Stimulated activated naive CD4-positive, alpha-beta T cell (primary cell): ENCODE data around the gene LDLRAD4.

Experiments used
- DNase-seq, 6 experiments: peaks; one replicate each; lab custom pipeline; 2025; lab: John Stamatoyannopoulos, UW

The LDLRAD4 gene

GRCh38 chr18:13630716-13631268 is 412.2 kb downstream of the LDLRAD4 start:
- no peak for DNase-seq

DNA sequence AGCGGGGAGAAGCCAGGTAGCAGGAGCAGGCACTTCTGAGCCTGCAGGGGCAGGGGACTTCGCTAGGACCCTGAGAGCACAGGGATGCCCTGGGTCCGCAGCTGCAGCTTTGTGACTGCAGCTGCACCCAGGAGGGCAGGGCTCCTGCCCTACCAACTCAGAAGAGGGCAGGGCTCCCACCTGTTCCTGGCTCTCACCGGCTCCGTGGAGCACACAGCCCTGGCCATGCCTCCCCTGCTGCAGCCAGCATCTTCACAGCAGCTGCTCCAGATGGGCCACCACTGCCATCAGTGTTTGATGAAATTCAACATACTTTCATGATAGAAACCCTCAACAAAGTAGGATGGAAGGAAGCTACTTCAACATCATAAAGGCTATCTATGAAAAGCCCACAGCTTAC is 415.1 kb downstream of the LDLRAD4 start:
- DNase-seq = no peak

DNA sequence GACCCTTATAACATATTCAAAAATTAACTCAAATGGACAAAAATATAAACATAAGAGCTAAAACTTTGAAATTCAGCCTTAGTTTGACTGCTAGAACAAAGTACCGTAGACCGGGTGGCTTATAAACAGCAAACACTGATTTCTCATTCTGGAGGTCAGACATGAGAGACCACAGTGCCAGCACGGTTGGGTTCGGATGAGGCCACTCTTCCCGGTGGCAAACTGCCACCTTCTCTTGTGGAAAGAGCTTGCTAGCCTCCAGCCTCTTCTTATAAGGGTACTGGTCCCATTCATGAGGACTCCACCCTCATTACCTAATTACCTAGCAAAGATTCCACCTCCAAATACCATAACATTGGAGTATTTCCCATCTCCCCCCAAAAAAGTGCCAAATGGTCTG is 416.5 kb downstream of the LDLRAD4 start:
- no peak for DNase-seq

DNA sequence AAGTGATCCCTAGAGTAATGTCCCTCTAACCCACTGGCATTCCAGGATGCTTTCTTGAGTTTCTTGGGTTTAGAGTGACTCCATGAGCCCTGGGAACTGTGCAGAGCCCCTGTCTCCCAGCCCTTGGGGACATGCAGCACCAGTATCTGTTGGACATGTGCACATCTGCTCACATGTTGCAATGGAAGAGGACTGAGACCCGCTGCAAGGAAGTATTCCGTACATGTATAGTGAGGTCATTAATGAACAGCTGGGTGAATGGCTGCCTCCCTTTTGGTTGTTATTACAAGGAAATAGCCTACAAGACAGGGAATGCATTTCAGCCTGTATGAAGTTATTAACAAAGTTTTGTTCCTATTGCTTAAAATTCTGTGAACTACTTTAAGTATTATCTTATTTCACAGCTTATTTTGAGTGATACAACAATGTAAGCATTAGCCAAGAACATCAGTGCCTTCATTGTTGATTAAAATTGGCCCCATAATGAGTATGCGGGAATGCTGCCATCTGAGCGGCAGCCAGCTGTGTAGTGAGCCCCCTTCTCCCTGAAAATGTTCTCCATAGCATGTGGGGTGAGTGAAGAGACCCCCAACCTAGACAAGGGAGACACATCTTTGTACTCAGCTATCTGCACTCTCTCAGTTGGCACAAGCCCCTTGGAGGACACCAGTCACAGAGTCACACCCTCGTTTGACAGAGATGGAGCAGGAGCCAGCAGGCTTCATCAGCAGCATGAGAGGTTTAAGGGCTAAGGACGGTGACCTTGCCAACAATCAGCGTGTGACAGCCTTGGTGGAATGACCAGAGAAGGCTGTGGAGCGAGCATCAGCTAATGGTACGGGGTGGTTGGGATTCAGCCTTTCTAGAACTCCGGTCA is 420.4 kb downstream of the LDLRAD4 start:
- no peak for DNase-seq

- no peak for DNase-seq
Measured at GRCh38 chr18:13640266-13640860, 421.8 kb downstream of the LDLRAD4 start.

DNA sequence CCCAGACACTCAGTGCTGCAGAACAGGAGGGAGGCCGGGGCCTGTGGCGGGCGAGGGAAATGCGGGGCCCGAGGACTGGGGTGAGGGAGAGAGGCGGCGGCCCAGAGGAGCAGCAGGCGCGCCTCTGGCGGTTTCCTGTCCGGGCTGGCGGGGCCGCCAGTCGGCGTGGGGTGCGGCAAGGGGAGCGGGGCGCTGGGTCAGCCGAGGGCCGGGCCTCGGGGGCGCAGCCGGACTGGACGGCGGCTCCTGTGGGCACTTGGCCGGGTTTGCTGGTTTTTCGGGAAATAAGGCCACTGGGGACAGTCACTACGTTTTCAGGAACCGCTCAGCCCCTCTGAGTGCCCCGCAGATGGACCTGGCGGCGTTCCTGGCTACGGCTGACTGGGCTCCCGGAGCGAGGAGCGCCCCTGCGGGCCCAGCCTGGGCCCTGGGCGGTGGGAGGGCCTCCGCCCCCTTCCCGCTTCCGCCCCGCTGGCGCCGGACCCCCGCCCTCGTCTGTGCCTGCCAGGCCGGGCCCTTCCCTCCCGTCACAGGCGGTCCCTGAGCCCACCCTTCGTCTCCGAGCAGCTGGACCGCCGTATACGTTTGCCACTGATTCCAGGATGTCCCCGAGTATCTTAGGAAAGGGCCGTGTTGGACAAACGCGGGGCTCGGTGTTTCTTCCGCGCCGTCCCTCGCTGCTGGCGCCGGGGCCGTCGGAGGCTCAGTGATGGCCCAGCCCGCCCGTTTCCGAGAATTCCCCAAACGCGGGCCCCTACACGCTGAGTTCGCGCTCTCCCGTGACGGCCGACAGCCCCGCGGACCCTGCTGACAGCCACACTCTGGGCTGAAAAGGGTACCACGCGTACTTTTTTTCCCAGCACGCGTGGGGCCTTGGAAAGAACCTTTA is 423.2 kb downstream of the LDLRAD4 start:
- no peak for DNase-seq

- DNase-seq = no peak
Measured at GRCh38 chr18:13642440-13642827, 423.9 kb downstream of the LDLRAD4 start.

GRCh38 chr18:13643261-13643751 is 424.7 kb downstream of the LDLRAD4 start:
- DNase-seq = no peak

GRCh38 chr18:13645093-13645492 is 426.5 kb downstream of the LDLRAD4 start:
- no peak for DNase-seq

GRCh38 chr18:13646633-13647032 is 428.1 kb downstream of the LDLRAD4 start:
- no peak for DNase-seq

DNA sequence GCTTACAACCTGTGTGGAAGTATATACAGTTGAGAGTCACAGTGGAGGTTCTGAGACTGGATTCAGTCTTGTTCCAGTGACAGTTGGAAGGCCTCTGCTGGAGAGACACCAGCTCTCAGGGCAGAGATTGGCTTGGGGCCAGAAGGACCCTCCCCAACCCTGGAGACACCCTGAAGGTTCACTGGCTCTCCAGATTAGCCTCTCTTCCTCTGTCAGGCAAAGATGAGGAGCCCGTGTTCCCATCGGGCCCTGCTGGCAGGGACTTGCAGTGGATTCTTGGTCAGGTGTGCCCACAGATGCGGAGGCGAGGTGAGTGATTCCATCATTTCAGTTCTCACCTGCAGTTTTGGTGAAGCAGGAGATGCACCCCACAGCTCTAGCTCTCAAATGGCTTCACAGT is 429.2 kb downstream of the LDLRAD4 start:
- DNase-seq = no peak

GRCh38 chr18:13649397-13650390 is 431.1 kb downstream of the LDLRAD4 start:
- DNase-seq = no peak

DNA sequence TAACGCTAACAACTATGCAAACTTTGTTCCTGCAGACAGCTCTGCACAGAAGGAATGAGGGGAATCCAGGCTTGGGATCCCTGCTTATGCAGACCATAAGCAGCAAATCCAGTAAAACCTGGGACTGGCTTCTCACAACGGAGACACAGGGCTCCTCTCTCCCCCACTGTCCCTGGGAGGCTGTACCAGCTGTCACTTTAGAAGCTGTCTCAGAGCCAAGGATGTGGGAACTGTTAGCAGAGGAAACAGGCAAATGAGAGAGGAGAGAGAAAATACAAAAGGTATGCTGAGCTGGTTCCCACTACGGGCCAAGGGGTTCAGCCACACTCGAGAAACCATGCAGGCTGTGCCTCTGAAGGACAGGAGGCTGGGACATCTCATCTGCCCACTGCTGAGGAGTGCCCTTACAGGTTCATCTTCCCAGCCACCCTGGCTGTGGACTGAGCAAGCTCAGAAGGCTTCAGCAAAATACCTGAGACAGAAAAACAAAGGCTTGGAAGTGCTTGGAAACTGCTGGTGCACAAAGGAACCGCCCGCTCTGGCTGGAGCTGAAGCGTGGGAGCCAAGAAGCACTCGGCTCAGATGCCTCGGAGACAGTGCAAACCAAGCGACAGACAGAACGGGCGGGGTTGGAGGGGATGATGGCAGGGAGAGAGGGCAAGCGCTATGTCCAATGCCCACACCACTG is 435.3 kb downstream of the LDLRAD4 start:
- no peak for DNase-seq

DNA sequence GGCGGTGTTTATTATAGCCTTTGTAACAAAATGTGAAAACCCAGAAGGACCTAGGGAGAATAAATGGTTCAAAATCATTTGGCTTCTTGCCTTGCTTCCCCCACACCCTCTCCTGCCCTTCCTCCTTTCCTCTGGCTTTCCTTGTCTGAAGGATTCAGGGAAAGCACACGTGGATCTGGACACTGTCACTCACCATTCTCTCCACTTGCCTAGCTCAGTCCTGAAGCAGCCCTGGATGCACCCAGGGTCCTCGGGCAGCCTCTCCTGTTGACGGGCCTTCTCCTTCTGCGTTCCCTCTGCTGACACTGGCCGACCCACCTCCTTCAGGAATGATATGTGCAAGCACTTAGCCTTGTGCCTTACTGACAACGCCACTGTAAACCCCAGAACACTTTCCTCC is 439.4 kb downstream of the LDLRAD4 start:
- DNase-seq = no peak

GRCh38 chr18:13658436-13659204 is 440.1 kb downstream of the LDLRAD4 start:
- DNase-seq = no peak

DNA sequence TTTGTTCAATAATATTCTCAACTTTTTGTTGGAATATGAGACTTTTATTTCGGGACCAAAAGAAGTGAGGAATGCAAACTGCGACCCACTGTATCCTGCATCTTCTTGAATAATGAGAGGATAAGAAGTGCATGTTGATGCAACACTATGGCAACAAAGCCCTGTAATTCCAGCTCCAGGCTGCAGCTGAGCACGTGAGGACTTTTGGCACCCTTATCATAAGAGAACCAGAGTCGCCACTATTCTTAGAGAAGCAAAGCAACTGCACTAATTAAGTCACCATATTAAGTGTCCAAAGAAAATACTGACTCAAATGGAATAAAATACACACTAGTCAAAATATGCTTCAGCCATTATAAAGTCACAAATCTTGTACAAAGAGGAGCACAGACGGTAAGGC is 441.9 kb downstream of the LDLRAD4 start:
- DNase-seq = no peak

DNA sequence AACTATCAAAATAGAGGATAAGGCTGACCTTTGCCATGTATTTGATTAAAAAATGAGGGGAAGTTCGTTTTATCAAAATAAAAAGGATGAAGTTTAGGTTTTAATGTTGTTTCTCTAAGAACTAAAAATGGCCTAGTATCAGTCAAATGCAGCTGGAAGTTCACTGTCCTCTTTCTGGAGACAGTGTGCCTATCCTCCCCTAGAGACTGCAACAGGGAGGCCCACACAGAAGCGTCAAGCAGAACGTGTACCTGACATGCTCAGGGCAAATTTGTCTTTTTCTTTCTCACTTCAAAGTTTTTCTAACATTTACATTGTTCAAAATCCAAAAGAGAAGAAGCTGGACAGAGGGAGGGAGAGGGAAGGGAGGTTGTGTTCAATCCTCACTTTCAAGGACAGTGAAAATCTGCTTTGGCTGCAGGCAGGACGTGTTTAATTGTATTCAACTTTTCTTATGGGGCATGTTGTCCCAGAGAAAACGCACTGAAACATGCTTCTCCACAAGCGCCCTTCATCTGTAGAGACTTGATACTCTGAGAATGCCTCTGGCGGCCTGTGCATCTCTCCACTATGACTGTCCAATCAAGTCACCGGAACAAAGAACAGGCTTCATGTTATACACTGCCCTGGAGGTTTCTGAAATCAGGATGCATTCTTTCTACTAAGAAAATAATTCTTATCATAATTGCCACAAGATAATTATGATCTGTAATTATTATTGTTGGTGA is 442.7 kb downstream of the LDLRAD4 start:
- no peak for DNase-seq

DNA sequence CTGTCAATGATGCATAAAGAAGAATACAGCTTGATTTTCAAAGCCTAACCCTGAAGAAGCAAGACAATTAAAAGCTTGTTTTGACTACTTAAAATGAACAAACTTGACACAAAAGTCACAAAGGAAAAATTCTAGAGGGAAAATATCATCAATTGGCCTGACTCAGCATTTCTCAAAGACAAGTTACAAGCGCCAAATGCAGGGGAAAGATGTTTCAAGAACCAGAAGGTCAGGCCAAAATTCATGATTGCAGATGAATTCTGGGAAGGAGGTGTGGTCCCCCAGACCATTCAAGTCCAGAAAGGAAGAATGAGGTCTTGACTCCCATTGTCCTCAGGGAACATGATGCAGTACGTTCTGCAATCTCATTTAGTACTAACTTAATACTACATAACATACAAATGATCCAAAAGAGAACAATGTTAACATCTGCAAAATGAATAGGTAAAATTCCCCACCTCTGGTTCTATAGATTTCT is 443.3 kb downstream of the LDLRAD4 start:
- DNase-seq = no peak

- no peak for DNase-seq
Measured at GRCh38 chr18:13672657-13673056, 454.1 kb downstream of the LDLRAD4 start.
